ENCODE data around the gene FFAR1. TPM values are rescaled to one million over a fixed set of nuclear protein-coding genes. Genes with fewer than 3 reads are reported as not detected.

Gene FFAR1
- polyA plus RNA-seq, 1 donor (not counting 4 experiments of a cell fraction or from before 2014, with no cell fraction given) = not detected

DNA sequence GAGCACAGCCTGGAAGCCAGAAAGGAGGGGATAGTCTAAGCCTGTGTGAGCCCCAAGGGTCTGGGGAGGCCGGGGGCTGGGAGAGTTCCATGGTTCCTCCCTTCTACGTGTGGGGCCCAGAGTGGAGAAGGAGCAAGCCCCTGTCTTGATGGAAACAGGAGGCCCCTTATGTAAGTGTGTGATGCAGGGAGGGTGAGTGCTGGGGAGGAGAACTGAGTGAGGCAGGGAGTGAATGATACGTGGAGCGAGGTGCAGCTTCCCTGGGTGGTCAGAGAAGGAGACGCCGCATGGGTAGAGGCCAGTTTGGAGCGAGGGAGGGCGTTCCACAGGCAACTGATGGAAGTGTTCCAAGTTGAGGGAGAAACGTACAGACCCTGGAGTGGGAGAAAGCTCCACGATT is 39.8 kb upstream of the FFAR1 start:
- TF ChIP-seq, protein P1, sequence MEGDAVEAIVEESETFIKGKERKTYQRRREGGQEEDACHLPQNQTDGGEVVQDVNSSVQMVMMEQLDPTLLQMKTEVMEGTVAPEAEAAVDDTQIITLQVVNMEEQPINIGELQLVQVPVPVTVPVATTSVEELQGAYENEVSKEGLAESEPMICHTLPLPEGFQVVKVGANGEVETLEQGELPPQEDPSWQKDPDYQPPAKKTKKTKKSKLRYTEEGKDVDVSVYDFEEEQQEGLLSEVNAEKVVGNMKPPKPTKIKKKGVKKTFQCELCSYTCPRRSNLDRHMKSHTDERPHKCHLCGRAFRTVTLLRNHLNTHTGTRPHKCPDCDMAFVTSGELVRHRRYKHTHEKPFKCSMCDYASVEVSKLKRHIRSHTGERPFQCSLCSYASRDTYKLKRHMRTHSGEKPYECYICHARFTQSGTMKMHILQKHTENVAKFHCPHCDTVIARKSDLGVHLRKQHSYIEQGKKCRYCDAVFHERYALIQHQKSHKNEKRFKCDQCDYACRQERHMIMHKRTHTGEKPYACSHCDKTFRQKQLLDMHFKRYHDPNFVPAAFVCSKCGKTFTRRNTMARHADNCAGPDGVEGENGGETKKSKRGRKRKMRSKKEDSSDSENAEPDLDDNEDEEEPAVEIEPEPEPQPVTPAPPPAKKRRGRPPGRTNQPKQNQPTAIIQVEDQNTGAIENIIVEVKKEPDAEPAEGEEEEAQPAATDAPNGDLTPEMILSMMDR (optimal IDR thresholded peaks at IDR 0.05 in 1 of 3, IDR thresholded peaks at IDR 0.05 in 1 of 3, conservative IDR thresholded peaks at IDR 0.05 in 1 of 3; ENCODE audit: extremely low read depth in 1 of 3, insufficient read depth in 2 of 3, low read length in 3 of 3) = no peak
- TF ChIP-seq EZH2 (IDR thresholded peaks at IDR 0.05; ENCODE audit: low read length) = no peak
- no peak for FAIRE-seq
- dilution Hi-C loops (cut with MboI; ENCODE audit: extremely low pct_ligation_motif_present, low sequenced_read_pairs) = no loop called here

DNA sequence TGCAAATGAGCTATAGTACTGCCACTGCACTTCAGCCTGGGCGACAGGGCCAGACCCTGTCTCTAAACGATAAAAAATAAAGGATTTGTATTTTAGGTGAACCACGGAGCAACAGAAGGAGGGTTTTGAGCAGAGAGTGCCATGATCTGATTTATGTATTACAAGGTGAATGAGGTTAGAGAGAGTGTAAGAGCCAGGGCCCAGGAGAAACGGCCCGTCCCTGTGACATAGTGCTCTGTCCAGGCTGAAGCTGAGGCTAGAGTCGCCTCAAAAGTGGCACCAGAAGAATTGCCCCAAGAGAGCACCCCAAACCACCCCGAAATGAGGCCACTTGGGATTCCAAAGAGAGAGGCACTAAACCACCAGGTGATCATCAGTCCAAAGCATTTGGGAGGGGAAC is 38.8 kb upstream of the FFAR1 start:
- no peak for TF ChIP-seq EZH2 (IDR thresholded peaks at IDR 0.05; ENCODE audit: low read length)
- TF ChIP-seq, protein P1 (optimal IDR thresholded peaks at IDR 0.05 in 1 of 3, IDR thresholded peaks at IDR 0.05 in 1 of 3, conservative IDR thresholded peaks at IDR 0.05 in 1 of 3; ENCODE audit: extremely low read depth in 1 of 3, insufficient read depth in 2 of 3, low read length in 3 of 3) = no peak
- DNase-seq (ENCODE audit: low read depth, low spot score) (no peak), FAIRE-seq (no peak)
- Histone ChIP-seq H3K4me2 (ENCODE audit: control insufficient read depth, extremely low read depth, insufficient read depth, low read depth, low read length) (no peak overlapping the region), H3K27ac (ENCODE audit: control insufficient read depth, insufficient read depth, low read length) (no peak overlapping the region), H3K36me3 (ENCODE audit: control insufficient read depth in 2 of 2, extremely low read depth in 1 of 2, insufficient read depth in 2 of 2, low read length in 2 of 2) (no peaks in the 10 kb centered on the region), H3K9me1 (ENCODE audit: control insufficient read depth, extremely low read depth, insufficient read depth, low read length) (no peaks in the 10 kb centered on the region), H4K20me1 (ENCODE audit: control insufficient read depth, extremely low read depth, insufficient read depth, low read length) (no peaks in the 10 kb centered on the region), H3K9me3 (ENCODE audit: control insufficient read depth, low read depth, low read length) (no peaks in the 10 kb centered on the region), H3K27me3 (ENCODE audit: control insufficient read depth, extremely low read depth, insufficient read depth, low read length) (peaks cover 3% of the 10 kb centered on the region), H3K9ac (ENCODE audit: control insufficient read depth, extremely low read depth, insufficient read depth, low read length) (no peak overlapping the region), H2AFZ (ENCODE audit: control insufficient read depth, low read length) (no peak overlapping the region), H3K4me3 (ENCODE audit: control insufficient read depth in 2 of 3, extremely low read depth in 1 of 3, insufficient read depth in 2 of 3, low read depth in 1 of 3, low read length in 3 of 3) (no peak overlapping the region), H3K79me2 (ENCODE audit: control insufficient read depth, insufficient read depth, low read length) (no peaks in the 10 kb centered on the region), H3K4me1 (ENCODE audit: control insufficient read depth, extremely low read depth, insufficient read depth, low read length) (peaks cover 5% of the 10 kb centered on the region)
- dilution Hi-C loops (cut with MboI; ENCODE audit: extremely low pct_ligation_motif_present, low sequenced_read_pairs) = no loop called here

More for the DNA sequence above, 39.8 kb upstream of the FFAR1 start:
- no peak overlapping the region for H3K9ac ChIP-seq (ENCODE audit: control insufficient read depth, extremely low read depth, insufficient read depth, low read length)
- no peaks in the 10 kb centered on the region for H3K9me3 ChIP-seq (ENCODE audit: control insufficient read depth, low read depth, low read length)
- no peaks in the 10 kb centered on the region for H3K79me2 ChIP-seq (ENCODE audit: control insufficient read depth, insufficient read depth, low read length)
- DNase-seq (ENCODE audit: low read depth, low spot score) = no peak
- H3K9me1 ChIP-seq (ENCODE audit: control insufficient read depth, extremely low read depth, insufficient read depth, low read length) = no peaks in the 10 kb centered on the region
- no peak overlapping the region for H3K27ac ChIP-seq (ENCODE audit: control insufficient read depth, insufficient read depth, low read length)
- H2AFZ ChIP-seq (ENCODE audit: control insufficient read depth, low read length) = no peak overlapping the region
- peaks cover 3% of the 10 kb centered on the region for H3K27me3 ChIP-seq (ENCODE audit: control insufficient read depth, extremely low read depth, insufficient read depth, low read length)
- H3K4me1 ChIP-seq (ENCODE audit: control insufficient read depth, extremely low read depth, insufficient read depth, low read length) = no peaks in the 10 kb centered on the region
- no peak overlapping the region for H3K4me3 ChIP-seq (ENCODE audit: control insufficient read depth in 2 of 3, extremely low read depth in 1 of 3, insufficient read depth in 2 of 3, low read depth in 1 of 3, low read length in 3 of 3)
- H3K36me3 ChIP-seq (ENCODE audit: control insufficient read depth in 2 of 2, extremely low read depth in 1 of 2, insufficient read depth in 2 of 2, low read length in 2 of 2) = no peaks in the 10 kb centered on the region
- no peak overlapping the region for H3K4me2 ChIP-seq (ENCODE audit: control insufficient read depth, extremely low read depth, insufficient read depth, low read depth, low read length)
- no peaks in the 10 kb centered on the region for H4K20me1 ChIP-seq (ENCODE audit: control insufficient read depth, extremely low read depth, insufficient read depth, low read length)

Data from keratinocyte (primary cell).